GM12878 (cell line): ENCODE results near the gene KASH5. TPM values are rescaled to one million over a fixed set of nuclear protein-coding genes. Genes with fewer than 3 reads are reported as not detected.

Experiments used
- ATAC-seq: fragments of 200-7000 bp; cut with Tn5 transposase; 3 replicates; pipeline ENCODE4 v1.9.1; 2020; ENCODE audit warnings: mild to moderate bottlenecking, moderate library complexity
- BruUV-seq: library from RNA; stranded (reverse); fragments of 400-500 nt; replicated peaks from 2 replicates; lab custom pipeline; 2021; lab: Mats Ljungman, UMichigan
- CTCF ChIA-PET: fragments of 300-600 bp; sonication (Branson Sonifier 250); formaldehyde crosslinking; extraction: SDS; loops from one replicate; lab custom pipeline; 2021; ENCODE audit warnings: inconsistent platforms; lab: Yijun Ruan, JAX
- POLR2A ChIA-PET: fragments of 350-600 bp; formaldehyde crosslinking; extraction: SDS; loops from one replicate; lab custom pipeline; 2021; ENCODE audit warnings: inconsistent platforms; lab: Charles Lee
- RAD21 ChIA-PET: fragments of 300-600 bp; sonication (Branson Sonifier 250); formaldehyde crosslinking; loops from one replicate; lab custom pipeline; 2023; ENCODE audit warnings: antibody characterized with exemption; ENCODE audit not compliant: unreplicated experiment; lab: Charles Lee
- SMC1A ChIA-PET: fragments of 300-600 bp; sonication (Branson Sonifier 250); formaldehyde crosslinking; loops from one replicate; lab custom pipeline; 2023; ENCODE audit not compliant: unreplicated experiment, uncharacterized antibody; lab: Charles Lee
- DNase-seq: peaks from one replicate; pipeline ENCODE4 v3.0.0-alpha.2; 2011; ENCODE audit warnings: low read depth, low spot score
- FAIRE-seq: peaks from 3 replicates; lab custom pipeline; 2011; peaks lifted over from hg19 to GRCh38; lab: Jason Lieb, UNC
- H2AFZ ChIP-seq: 2 replicates; pipeline ENCODE4 v1.6.0; 2011; ENCODE audit warnings: low read depth, low read length, control low read depth; ENCODE audit not compliant: control insufficient read depth
- H3K27ac ChIP-seq: 2 replicates; pipeline ENCODE4 v1.5.1; 2011; ENCODE audit warnings: control low read depth; ENCODE audit not compliant: control insufficient read depth, insufficient read depth
- H3K27me3 ChIP-seq, 2 experiments: replicated peaks in 1 of 2; 2 replicates each; pipeline versions ENCODE4 v1.6.0 to v1.6.1; 2011; ENCODE audit warnings: low read length in 1 of 2; ENCODE audit not compliant: control insufficient read depth in 2 of 2, insufficient read depth in 2 of 2
- H3K36me3 ChIP-seq, 2 experiments: 2 replicates each; pipeline ENCODE4 v1.5.1; 2011; ENCODE audit warnings: low read length in 1 of 2; ENCODE audit not compliant: control insufficient read depth in 2 of 2, insufficient read depth in 2 of 2
- H3K4me1 ChIP-seq: 2 replicates; pipeline ENCODE4 v1.6.1; 2011; ENCODE audit warnings: mild to moderate bottlenecking, low read length, moderate library complexity, mixed read lengths; ENCODE audit not compliant: control insufficient read depth, insufficient read depth
- H3K4me2 ChIP-seq: 2 replicates; pipeline ENCODE4 v1.6.0; 2011; ENCODE audit warnings: control low read depth; ENCODE audit not compliant: control insufficient read depth, insufficient read depth
- H3K4me3 ChIP-seq: fragments of 200-600 bp; sonication (generic); 2 replicates; pipeline ENCODE4 v1.5.1; 2016
- H3K79me2 ChIP-seq: 2 replicates; pipeline ENCODE4 v1.6.0; 2011; ENCODE audit warnings: low read length; ENCODE audit not compliant: control insufficient read depth, insufficient read depth
- H3K9ac ChIP-seq: 2 replicates; pipeline ENCODE4 v1.8.0; 2011; ENCODE audit warnings: low read length, control low read depth, mixed read lengths; ENCODE audit not compliant: control insufficient read depth, insufficient read depth
- H3K9me3 ChIP-seq: replicated peaks from 3 replicates; pipeline ENCODE4 v1.5.1; 2011; ENCODE audit warnings: mild to moderate bottlenecking, low read length; ENCODE audit not compliant: control insufficient read depth, insufficient read depth
- H4K20me1 ChIP-seq: 2 replicates; pipeline ENCODE4 v1.6.0; 2011; ENCODE audit not compliant: control insufficient read depth, insufficient read depth
- BACH1 ChIP-seq: fragments of 450-650 bp; IDR thresholded peaks from 2 replicates; pipeline ENCODE4 v1.6.1; 2017; ENCODE audit warnings: mild to moderate bottlenecking, borderline replicate concordance
- CEBPB ChIP-seq, 2 experiments: fragments of 150-350 bp in 1 of 2; IDR thresholded peaks; 2 replicates each; pipeline ENCODE4 v1.6.1; 2012 to 2014; ENCODE audit warnings: low read depth in 2 of 2, low read length in 2 of 2, borderline replicate concordance in 1 of 2, inconsistent platforms in 1 of 2
- EP300 ChIP-seq, 2 experiments: fragments of 150-350 bp in 1 of 2; IDR thresholded peaks; 2 replicates each; pipeline ENCODE4 v1.6.1; 2011 to 2012; ENCODE audit warnings: low read depth in 2 of 2, low read length in 2 of 2, borderline replicate concordance in 1 of 2, improper control_type of control experiment in 1 of 2, inconsistent platforms in 1 of 2; ENCODE audit not compliant: control insufficient read depth in 1 of 2
- FOS ChIP-seq: IDR thresholded peaks from 3 replicates; pipeline ENCODE4 v1.6.1; 2011; ENCODE audit warnings: borderline replicate concordance; ENCODE audit not compliant: insufficient read length; ENCODE audit errors: extremely low read depth
- MEF2A ChIP-seq: IDR thresholded peaks from 2 replicates; pipeline ENCODE4 v1.6.1; 2011; ENCODE audit warnings: low read depth, mild to moderate bottlenecking, low read length, moderate library complexity; ENCODE audit not compliant: insufficient read depth
- MTA2 ChIP-seq: fragments of 450-650 bp; IDR thresholded peaks from 2 replicates; pipeline ENCODE4 v1.6.1; 2016; ENCODE audit warnings: low read depth, mild to moderate bottlenecking, moderate library complexity
- NFIC ChIP-seq: IDR thresholded peaks from 2 replicates; pipeline ENCODE4 v1.6.1; 2012; ENCODE audit warnings: low read depth, mild to moderate bottlenecking, inconsistent platforms, low read length, moderate library complexity
- NR2C2 ChIP-seq: IDR thresholded peaks from 2 replicates; pipeline ENCODE4 v1.6.1; 2011; ENCODE audit warnings: borderline replicate concordance, low read depth; ENCODE audit not compliant: control insufficient read depth, insufficient read length
- POU2F2 ChIP-seq: IDR thresholded peaks from 3 replicates; pipeline ENCODE4 v1.6.1; 2011; ENCODE audit warnings: low read depth, mild to moderate bottlenecking, low read length, borderline replicate concordance
- SUPT20H ChIP-seq: IDR thresholded peaks from 2 replicates; pipeline ENCODE4 v1.6.1; 2011; ENCODE audit warnings: low read depth, mild to moderate bottlenecking, low read length, moderate library complexity, borderline replicate concordance; ENCODE audit not compliant: control insufficient read depth
- TCF12 ChIP-seq: IDR thresholded peaks from 2 replicates; pipeline ENCODE4 v1.6.1; 2011; ENCODE audit warnings: low read depth, mild to moderate bottlenecking, low read length
- ZNF207 ChIP-seq: fragments of 450-650 bp; IDR thresholded peaks from 2 replicates; pipeline ENCODE4 v1.6.1; 2014; ENCODE audit warnings: antibody characterized with exemption, mild to moderate bottlenecking, borderline replicate concordance
- WGBS: methylation state at CpG from one replicate; pipeline ENCODE4 v1.1.6; 2016; ENCODE audit warnings: low lambda C conversion rate; ENCODE audit not compliant: insufficient replicate concordance, insufficient coverage; ENCODE audit errors: missing lambda C conversion rate; 5-methylcytosine and 5-hydroxymethylcytosine counted together
- in situ Hi-C: fragments of 300-500 bp; cut with MboI; formaldehyde crosslinking; loops from 9 replicates; pipeline ENCODE4 v1.14.3; 2018; ENCODE audit warnings: mixed read lengths
- intact Hi-C: fragments of 100-400 bp; cut with micrococcal nuclease; formaldehyde crosslinking; loops from one replicate; pipeline ENCODE4 v1.14.2; 2022; ENCODE audit not compliant: unreplicated experiment
- polyA plus RNA-seq, 11 experiments: library from polyadenylated mRNA; depleted of rRNA in 4 of 11; unstranded in 6 of 11; stranded (reverse) in 5 of 11; fragments of >200 nt; fragmentation: Nextera tagmentation in 4 of 11; fragmentation: Illumina TruSeq in 1 of 11; extraction: Ambion mirVana in 4 of 11; extraction: Trizol in 1 of 11; gene quantifications; 1 replicate in 1 of 11; 2 replicates in 10 of 11; pipeline versions ENCODE4 v1.2.1 to v1.2.3, GENCODE V29; 2011 to 2016; ENCODE audit warnings: inconsistent platforms in 2 of 11, missing spikeins in 2 of 11, low read depth in 1 of 11
- total RNA-seq, 4 experiments: library from RNA; depleted of rRNA in 3 of 4; stranded (reverse); fragments of >200 nt in 3 of 4; fragmentation: Illumina TruSeq in 1 of 4; extraction: Trizol in 1 of 4; gene quantifications; 2 replicates each; pipeline versions ENCODE4 v1.2.1 to v1.2.3, GENCODE V29; 2013 to 2021
- TF ChIP-seq, protein P1 (sequence below): IDR thresholded peaks from 2 replicates; pipeline ENCODE4 v1.6.1; 2012; ENCODE audit warnings: improper control_type of control experiment, low read depth, low read length; ENCODE audit not compliant: insufficient replicate concordance
- TF ChIP-seq, protein P2 (sequence below): IDR thresholded peaks from 2 replicates; pipeline ENCODE4 v1.6.1; 2011; ENCODE audit warnings: borderline replicate concordance, low read depth, mild to moderate bottlenecking, moderate library complexity, low read length; ENCODE audit not compliant: insufficient read depth, poor library complexity, severe bottlenecking

Gene KASH5
- total and polyA plus RNA-seq, 10 of the 15 experiments (the other 5 are each of a cell fraction or from before 2014, with no cell fraction given), result 0.03 to 0.06 (median 0.05) TPM; not detected in 7

DNA sequence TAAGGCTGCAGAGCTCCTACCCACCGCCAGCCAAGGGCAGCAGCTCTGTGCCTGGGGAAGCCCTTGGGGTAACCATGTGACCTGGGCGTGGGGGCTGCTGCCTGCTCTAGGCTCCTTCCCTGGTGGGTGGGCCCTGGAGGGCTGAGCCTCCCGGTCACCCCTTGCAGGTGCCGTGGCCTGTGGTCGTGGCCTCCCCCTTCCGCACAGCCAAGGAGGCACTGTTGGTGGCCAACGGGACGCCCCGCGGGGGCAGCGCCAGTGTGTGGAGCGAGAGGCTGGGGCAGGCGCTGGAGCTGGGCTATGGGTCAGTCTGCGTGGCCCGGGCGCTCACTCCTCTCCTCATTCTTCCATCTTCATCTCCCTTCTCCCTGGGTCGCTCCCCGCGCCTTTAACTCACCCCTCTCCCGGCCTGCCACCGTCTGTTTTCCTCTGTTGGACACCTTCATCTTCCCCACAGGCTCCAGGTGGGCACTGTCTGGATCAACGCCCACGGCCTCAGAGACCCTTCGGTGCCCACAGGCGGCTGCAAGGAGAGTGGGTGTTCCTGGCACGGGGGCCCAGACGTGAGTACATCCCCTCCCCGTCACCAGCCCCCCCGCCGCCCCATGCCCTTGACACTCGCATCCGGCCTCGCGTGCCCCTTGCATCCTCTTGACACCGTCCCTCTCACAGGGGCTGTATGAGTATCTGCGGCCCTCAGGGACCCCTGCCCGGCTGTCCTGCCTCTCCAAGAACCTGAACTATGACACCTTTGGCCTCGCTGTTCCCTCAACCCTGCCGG, 76.1 kb downstream of the KASH5 start:
- FAIRE-seq (no peak), DNase-seq (no peak)
- BruUV-seq, result no TSS peak
- Histone ChIP-seq H3K36me3 (peaks cover 2 to 7% of the 10 kb centered on the region in 2 experiments; a peak in 3 of 4 replicates), H3K27me3 (no peaks in the 10 kb centered on the region), H3K4me1 (peaks cover 13% of the 10 kb centered on the region), H3K9ac (no peak overlapping the region), H3K9me3 (no peaks in the 10 kb centered on the region), H3K4me2 (no peak overlapping the region), H3K4me3 (no peak overlapping the region), H3K79me2 (no peaks in the 10 kb centered on the region)
- POLR2A ChIA-PET, result no interaction called here
- 94% methylated on average over 34 of the region's 39 CpGs for WGBS
- RAD21 ChIA-PET, result no interaction called here
- SMC1A ChIA-PET, result no interaction called here
- TF ChIP-seq EP300 (IDR thresholded peaks at IDR 0.05; ENCODE audit: borderline replicate concordance in 1 of 2, control insufficient read depth in 1 of 2, low read depth in 2 of 2, low read length in 2 of 2), result no peak
- TF ChIP-seq SUPT20H, result no peak
- no peak for TF ChIP-seq BACH1
- TF ChIP-seq FOS, result no peak
- no peak for TF ChIP-seq POU2F2
- TF ChIP-seq, protein P1, sequence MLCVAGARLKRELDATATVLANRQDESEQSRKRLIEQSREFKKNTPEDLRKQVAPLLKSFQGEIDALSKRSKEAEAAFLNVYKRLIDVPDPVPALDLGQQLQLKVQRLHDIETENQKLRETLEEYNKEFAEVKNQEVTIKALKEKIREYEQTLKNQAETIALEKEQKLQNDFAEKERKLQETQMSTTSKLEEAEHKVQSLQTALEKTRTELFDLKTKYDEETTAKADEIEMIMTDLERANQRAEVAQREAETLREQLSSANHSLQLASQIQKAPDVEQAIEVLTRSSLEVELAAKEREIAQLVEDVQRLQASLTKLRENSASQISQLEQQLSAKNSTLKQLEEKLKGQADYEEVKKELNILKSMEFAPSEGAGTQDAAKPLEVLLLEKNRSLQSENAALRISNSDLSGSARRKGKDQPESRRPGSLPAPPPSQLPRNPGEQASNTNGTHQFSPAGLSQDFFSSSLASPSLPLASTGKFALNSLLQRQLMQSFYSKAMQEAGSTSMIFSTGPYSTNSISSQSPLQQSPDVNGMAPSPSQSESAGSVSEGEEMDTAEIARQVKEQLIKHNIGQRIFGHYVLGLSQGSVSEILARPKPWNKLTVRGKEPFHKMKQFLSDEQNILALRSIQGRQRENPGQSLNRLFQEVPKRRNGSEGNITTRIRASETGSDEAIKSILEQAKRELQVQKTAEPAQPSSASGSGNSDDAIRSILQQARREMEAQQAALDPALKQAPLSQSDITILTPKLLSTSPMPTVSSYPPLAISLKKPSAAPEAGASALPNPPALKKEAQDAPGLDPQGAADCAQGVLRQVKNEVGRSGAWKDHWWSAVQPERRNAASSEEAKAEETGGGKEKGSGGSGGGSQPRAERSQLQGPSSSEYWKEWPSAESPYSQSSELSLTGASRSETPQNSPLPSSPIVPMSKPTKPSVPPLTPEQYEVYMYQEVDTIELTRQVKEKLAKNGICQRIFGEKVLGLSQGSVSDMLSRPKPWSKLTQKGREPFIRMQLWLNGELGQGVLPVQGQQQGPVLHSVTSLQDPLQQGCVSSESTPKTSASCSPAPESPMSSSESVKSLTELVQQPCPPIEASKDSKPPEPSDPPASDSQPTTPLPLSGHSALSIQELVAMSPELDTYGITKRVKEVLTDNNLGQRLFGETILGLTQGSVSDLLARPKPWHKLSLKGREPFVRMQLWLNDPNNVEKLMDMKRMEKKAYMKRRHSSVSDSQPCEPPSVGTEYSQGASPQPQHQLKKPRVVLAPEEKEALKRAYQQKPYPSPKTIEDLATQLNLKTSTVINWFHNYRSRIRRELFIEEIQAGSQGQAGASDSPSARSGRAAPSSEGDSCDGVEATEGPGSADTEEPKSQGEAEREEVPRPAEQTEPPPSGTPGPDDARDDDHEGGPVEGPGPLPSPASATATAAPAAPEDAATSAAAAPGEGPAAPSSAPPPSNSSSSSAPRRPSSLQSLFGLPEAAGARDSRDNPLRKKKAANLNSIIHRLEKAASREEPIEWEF, result no peak
- TF ChIP-seq TCF12, result no peak
- no peak for TF ChIP-seq NR2C2
- TF ChIP-seq MEF2A, result no peak
- TF ChIP-seq MTA2, result no peak
- TF ChIP-seq, protein P2, sequence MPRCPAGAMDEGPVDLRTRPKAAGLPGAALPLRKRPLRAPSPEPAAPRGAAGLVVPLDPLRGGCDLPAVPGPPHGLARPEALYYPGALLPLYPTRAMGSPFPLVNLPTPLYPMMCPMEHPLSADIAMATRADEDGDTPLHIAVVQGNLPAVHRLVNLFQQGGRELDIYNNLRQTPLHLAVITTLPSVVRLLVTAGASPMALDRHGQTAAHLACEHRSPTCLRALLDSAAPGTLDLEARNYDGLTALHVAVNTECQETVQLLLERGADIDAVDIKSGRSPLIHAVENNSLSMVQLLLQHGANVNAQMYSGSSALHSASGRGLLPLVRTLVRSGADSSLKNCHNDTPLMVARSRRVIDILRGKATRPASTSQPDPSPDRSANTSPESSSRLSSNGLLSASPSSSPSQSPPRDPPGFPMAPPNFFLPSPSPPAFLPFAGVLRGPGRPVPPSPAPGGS, result no peak
- no peak for TF ChIP-seq CEBPB (IDR thresholded peaks at IDR 0.05; ENCODE audit: borderline replicate concordance in 1 of 2, low read depth in 2 of 2, low read length in 2 of 2)
- no peak for TF ChIP-seq ZNF207
- no peak for TF ChIP-seq NFIC
- TF ChIP-seq, all 136 proteins: peak for 0
- no peaks in the 10 kb centered on the region for H4K20me1 ChIP-seq
- ATAC-seq, result no peak
- no peak overlapping the region for H3K27ac ChIP-seq
- in situ Hi-C loops (no loop called here), intact Hi-C loops (no loop called here)
- CTCF ChIA-PET, result no interaction called here
- H2AFZ ChIP-seq, result no peak overlapping the region
